Stimulated activated CD4-positive, alpha-beta T cell treated with anti-CD3 and anti-CD28 coated beads, Interleukin-15, amount 100 ng/mL, for 1 hour (primary cell): ENCODE measurements around the gene POLE4.

Experiments
- DNase-seq, 2 donors: peaks; one replicate each; pipeline ENCODE4 v3.0.0-alpha.2; 2020; ENCODE audit warnings: low read depth in 1 of 2, low spot score in 1 of 2

POLE4 gene

GRCh38 chr2:74958274-74959105 lies at the start of gene POLE4:
POLE4 (plus strand) TSS chr2:74958643; CDS start chr2:74958680, 37 bp downstream.
- peak; percentile 88 to 92 for DNase-seq

GRCh38 chr2:74908748-74909444 lies 49.5 kb upstream of the POLE4 start:
- DNase-seq = no peak

GRCh38 chr2:74910245-74910644 lies 48.2 kb upstream of the POLE4 start:
- no peak for DNase-seq

GRCh38 chr2:74911061-74911460 lies 47.4 kb upstream of the POLE4 start:
- DNase-seq = no peak

- DNase-seq = no peak
These were observed 42.7 kb upstream of the POLE4 start for GRCh38 chr2:74915743-74916142.

GRCh38 chr2:74916394-74916793 lies 42.0 kb upstream of the POLE4 start:
- no peak for DNase-seq

- DNase-seq = no peak
These were observed 40.5 kb upstream of the POLE4 start for GRCh38 chr2:74917702-74918619.

GRCh38 chr2:74919827-74920226 lies 38.6 kb upstream of the POLE4 start:
- DNase-seq = peak; percentile 48 to 64

- no peak for DNase-seq
These were observed 37.2 kb upstream of the POLE4 start for GRCh38 chr2:74921236-74921736.

GRCh38 chr2:74922592-74923227 lies 35.7 kb upstream of the POLE4 start:
- DNase-seq = no peak

GRCh38 chr2:74924463-74925265 lies 33.8 kb upstream of the POLE4 start:
- no peak for DNase-seq

- no peak for DNase-seq
These were observed 33.1 kb upstream of the POLE4 start for GRCh38 chr2:74925361-74925786.

- DNase-seq = no peak
These were observed 30.8 kb upstream of the POLE4 start for GRCh38 chr2:74927621-74928020.

GRCh38 chr2:74930811-74931486 lies 27.5 kb upstream of the POLE4 start:
- no peak for DNase-seq

GRCh38 chr2:74931940-74932339 lies 26.5 kb upstream of the POLE4 start:
- DNase-seq = no peak

- DNase-seq = no peak
These were observed 22.5 kb upstream of the POLE4 start for GRCh38 chr2:74935975-74936391.

GRCh38 chr2:74937221-74937880 lies 21.1 kb upstream of the POLE4 start:
- no peak for DNase-seq

GRCh38 chr2:74938264-74938663 lies 20.2 kb upstream of the POLE4 start:
- DNase-seq = no peak
